PFSK-1 (cell line): ENCODE data around the gene ESYT2. TPM values are rescaled to one million over a fixed set of nuclear protein-coding genes. Genes with fewer than 3 reads are reported as not detected.
A peak's percentile ranks its signal among the peaks of the same experiment; 100 is the strongest.

Experiments
- FOXP2 ChIP-seq: optimal IDR thresholded peaks from 2 replicates; pipeline ENCODE3; 2011; ENCODE audit warnings: borderline replicate concordance, control low read depth, inconsistent platforms; ENCODE audit not compliant: insufficient read depth; ENCODE audit errors: extremely low read length, extremely low read depth
- POLR2AphosphoS5 ChIP-seq: IDR thresholded peaks from 2 replicates; pipeline ENCODE4 v1.6.1; 2012; ENCODE audit warnings: low read depth, mild to moderate bottlenecking, control low read depth, low read length, moderate library complexity
- REST ChIP-seq, 2 experiments: IDR thresholded peaks; 2 replicates each; pipeline versions ENCODE4 v1.6.1 to v1.8.0; 2011 to 2012; ENCODE audit warnings: low read depth in 2 of 2, low read length in 2 of 2, control low read depth in 1 of 2, inconsistent platforms in 1 of 2, mild to moderate bottlenecking in 1 of 2, moderate library complexity in 1 of 2; ENCODE audit not compliant: insufficient read depth in 1 of 2
- SIN3A ChIP-seq: IDR thresholded peaks from 2 replicates; pipeline ENCODE4 v1.6.1; 2012; ENCODE audit warnings: mild to moderate bottlenecking, low read length, moderate library complexity, borderline replicate concordance; ENCODE audit not compliant: insufficient read depth
- TAF1 ChIP-seq: IDR thresholded peaks from 2 replicates; pipeline ENCODE4 v1.6.1; 2012; ENCODE audit warnings: low read length, control low read depth, borderline replicate concordance; ENCODE audit not compliant: insufficient read depth
- polyA plus RNA-seq: library from polyadenylated mRNA; unstranded; fragments of >200 nt; gene quantifications from one replicate; pipeline ENCODE4 v1.2.1, GENCODE V29; 2012; ENCODE audit warnings: low read depth, missing spikeins; ENCODE audit not compliant: insufficient read length

Gene ESYT2, protein sequence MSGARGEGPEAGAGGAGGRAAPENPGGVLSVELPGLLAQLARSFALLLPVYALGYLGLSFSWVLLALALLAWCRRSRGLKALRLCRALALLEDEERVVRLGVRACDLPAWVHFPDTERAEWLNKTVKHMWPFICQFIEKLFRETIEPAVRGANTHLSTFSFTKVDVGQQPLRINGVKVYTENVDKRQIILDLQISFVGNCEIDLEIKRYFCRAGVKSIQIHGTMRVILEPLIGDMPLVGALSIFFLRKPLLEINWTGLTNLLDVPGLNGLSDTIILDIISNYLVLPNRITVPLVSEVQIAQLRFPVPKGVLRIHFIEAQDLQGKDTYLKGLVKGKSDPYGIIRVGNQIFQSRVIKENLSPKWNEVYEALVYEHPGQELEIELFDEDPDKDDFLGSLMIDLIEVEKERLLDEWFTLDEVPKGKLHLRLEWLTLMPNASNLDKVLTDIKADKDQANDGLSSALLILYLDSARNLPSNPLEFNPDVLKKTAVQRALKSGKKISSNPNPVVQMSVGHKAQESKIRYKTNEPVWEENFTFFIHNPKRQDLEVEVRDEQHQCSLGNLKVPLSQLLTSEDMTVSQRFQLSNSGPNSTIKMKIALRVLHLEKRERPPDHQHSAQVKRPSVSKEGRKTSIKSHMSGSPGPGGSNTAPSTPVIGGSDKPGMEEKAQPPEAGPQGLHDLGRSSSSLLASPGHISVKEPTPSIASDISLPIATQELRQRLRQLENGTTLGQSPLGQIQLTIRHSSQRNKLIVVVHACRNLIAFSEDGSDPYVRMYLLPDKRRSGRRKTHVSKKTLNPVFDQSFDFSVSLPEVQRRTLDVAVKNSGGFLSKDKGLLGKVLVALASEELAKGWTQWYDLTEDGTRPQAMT
- polyA plus RNA-seq: 32.2 TPM

- TF ChIP-seq POLR2AphosphoS5 (peak; percentile 79), SIN3A (no peak), TAF1 (peak; percentile 91), FOXP2 (peak; percentile 94)
Observed at GRCh38 chr7:158829342-158830210, at the start of gene ESYT2. Gene ESYT2 (minus strand): TSS chr7:158829509. CDS start chr7:158829418, 91 bp downstream.

- no peak for TF ChIP-seq FOXP2
- TF ChIP-seq POLR2AphosphoS5: no peak
- no peak for TF ChIP-seq TAF1
- TF ChIP-seq SIN3A: no peak
- TF ChIP-seq REST (IDR thresholded peaks at IDR 0.05; ENCODE audit: insufficient read depth in 1 of 2, low read depth in 2 of 2, low read length in 2 of 2): no peak
Observed at GRCh38 chr7:158876984-158877383, 47.7 kb upstream of the ESYT2 start.

- TF ChIP-seq POLR2AphosphoS5 (no peak), TAF1 (no peak), SIN3A (no peak), FOXP2 (no peak), REST (IDR thresholded peaks at IDR 0.05; ENCODE audit: insufficient read depth in 1 of 2, low read depth in 2 of 2, low read length in 2 of 2) (no peak)
Observed at GRCh38 chr7:158869876-158870275, 40.6 kb upstream of the ESYT2 start.

GRCh38 chr7:158868764-158869410 lies 39.6 kb upstream of the ESYT2 start:
- no peak for TF ChIP-seq POLR2AphosphoS5
- TF ChIP-seq REST (IDR thresholded peaks at IDR 0.05; ENCODE audit: insufficient read depth in 1 of 2, low read depth in 2 of 2, low read length in 2 of 2): no peak
